ENCODE data around the gene BRD7.
A peak's percentile ranks its signal among the peaks of the same experiment; 100 is the strongest.

BRD7 gene

GRCh38 chr16:50267151-50267631, 101.6 kb downstream of the BRD7 start:
- TF ChIP-seq CTCF (IDR thresholded peaks at IDR 0.05; ENCODE audit: low read depth, low read length, missing control alignments) = no peak
- H3K27ac ChIP-seq = no peak overlapping the region

GRCh38 chr16:50266337-50267091, 102.3 kb downstream of the BRD7 start, which contains the start of gene ADCY7:
TSS of gene ADCY7 (plus strand) at chr16:50266551. CDS start at chr16:50288180, 21,629 bp downstream.
- in situ Hi-C loops (cut with HindIII; ENCODE audit: low pct_ligation_motif_present, low sequenced_read_pairs) = no loop called here
- no peaks in the 10 kb centered on the region for H3K36me3 ChIP-seq (replicated peaks)
- DNase-seq = peak; percentile 82
- TF ChIP-seq CTCF (IDR thresholded peaks at IDR 0.05; ENCODE audit: low read depth, low read length, missing control alignments) = no peak
- peak within 1 kb of the TSS; percentile 59 for H3K27ac ChIP-seq
- H3K27me3 ChIP-seq (replicated peaks) = no peaks in the 10 kb centered on the region
- peak within 1 kb of the TSS; percentile 52 for H3K4me3 ChIP-seq (ENCODE audit: low read depth, low read length)

More at GRCh38 chr16:50267151-50267631, 101.6 kb downstream of the BRD7 start:
- Histone ChIP-seq H3K27me3 (replicated peaks) (no peaks in the 10 kb centered on the region), H3K4me3 (ENCODE audit: low read depth, low read length) (peak overlapping the region; percentile 52), H3K36me3 (replicated peaks) (no peaks in the 10 kb centered on the region)
- in situ Hi-C loops (cut with HindIII; ENCODE audit: low pct_ligation_motif_present, low sequenced_read_pairs) = no loop called here
- no peak for DNase-seq

Measured in brain microvascular endothelial cell (primary cell).